GM06990 (cell line): ENCODE results near the gene ANAPC10.

Source experiments
- DNase-seq: peaks from one replicate; pipeline ENCODE4 v3.0.0-alpha.2; 2011; ENCODE audit not compliant: insufficient read length; ENCODE audit errors: extremely low read depth
- H3K27me3 ChIP-seq: replicated peaks from 2 replicates; pipeline ENCODE4 v1.6.0; 2011; ENCODE audit warnings: low read length; ENCODE audit not compliant: control insufficient read depth, insufficient read depth
- H3K36me3 ChIP-seq: 2 replicates; pipeline ENCODE4 v1.5.1; 2011; ENCODE audit warnings: low read length; ENCODE audit not compliant: control insufficient read depth, insufficient read depth
- H3K4me3 ChIP-seq: replicated peaks from 2 replicates; pipeline ENCODE4 v1.5.1; 2011; ENCODE audit warnings: low read depth, mild to moderate bottlenecking, control low read depth, low read length
- CTCF ChIP-seq: IDR thresholded peaks from 2 replicates; pipeline ENCODE4 v1.5.1; 2011; ENCODE audit warnings: low read length, control low read depth, mild to moderate bottlenecking, inconsistent platforms; ENCODE audit not compliant: insufficient read depth, poor library complexity, severe bottlenecking

Gene ANAPC10

GRCh38 chr4:144989306-144989705 lies 108.7 kb downstream of the ANAPC10 start:
- Histone ChIP-seq H3K4me3 (no peak overlapping the region), H3K36me3 (no peaks in the 10 kb centered on the region), H3K27me3 (no peaks in the 10 kb centered on the region)
- TF ChIP-seq CTCF, result no peak
- no peak for DNase-seq

GRCh38 chr4:144985531-144985930 lies 112.5 kb downstream of the ANAPC10 start:
- Histone ChIP-seq H3K27me3 (no peaks in the 10 kb centered on the region), H3K4me3 (no peak overlapping the region), H3K36me3 (no peaks in the 10 kb centered on the region)
- no peak for DNase-seq
- no peak for TF ChIP-seq CTCF

- TF ChIP-seq CTCF, result no peak
- Histone ChIP-seq H3K27me3 (no peaks in the 10 kb centered on the region), H3K4me3 (no peak overlapping the region), H3K36me3 (no peaks in the 10 kb centered on the region)
- no peak for DNase-seq
Measured at GRCh38 chr4:144985014-144985413, 113.0 kb downstream of the ANAPC10 start.

- Histone ChIP-seq H3K27me3 (no peaks in the 10 kb centered on the region), H3K36me3 (no peaks in the 10 kb centered on the region), H3K4me3 (no peak overlapping the region)
- no peak for DNase-seq
- no peak for TF ChIP-seq CTCF
Measured at GRCh38 chr4:144984241-144984640, 113.8 kb downstream of the ANAPC10 start.

- no peak overlapping the region for H3K4me3 ChIP-seq
- no peak for TF ChIP-seq CTCF
Measured at GRCh38 chr4:144975718-144976117, 122.3 kb downstream of the ANAPC10 start.

GRCh38 chr4:144970597-144970996 lies 127.4 kb downstream of the ANAPC10 start:
- Histone ChIP-seq H3K36me3 (no peaks in the 10 kb centered on the region), H3K27me3 (no peaks in the 10 kb centered on the region), H3K4me3 (peak overlapping the region; percentile 14; the same call in 1 of the 2 replicates)
- TF ChIP-seq CTCF, result no peak
- peak; percentile 35 for DNase-seq

More at GRCh38 chr4:144975718-144976117, 122.3 kb downstream of the ANAPC10 start:
- no peaks in the 10 kb centered on the region for H3K36me3 ChIP-seq
- no peaks in the 10 kb centered on the region for H3K27me3 ChIP-seq
- no peak for DNase-seq
